Large intestine (tissue), 3 donors: ENCODE results near the gene PRDM11. TPM values are rescaled to one million over a fixed set of nuclear protein-coding genes. Genes with fewer than 3 reads are reported as not detected.

Experiments
- DNase-seq, 2 donors: peaks; one replicate each; pipeline versions ENCODE4 v3.0.0 to v3.0.0-alpha.2; 2013
- H3K27ac ChIP-seq: one replicate; pipeline ENCODE4 v1.5.1; 2013; ENCODE audit warnings: low read length
- H3K27me3 ChIP-seq: 2 replicates; pipeline ENCODE4 v1.6.1; 2013; ENCODE audit warnings: low read length; ENCODE audit not compliant: control insufficient read depth, insufficient read depth
- H3K36me3 ChIP-seq: 2 replicates; pipeline ENCODE4 v1.6.1; 2013; ENCODE audit warnings: low read length; ENCODE audit not compliant: control insufficient read depth, insufficient read depth
- H3K4me1 ChIP-seq: one replicate; pipeline ENCODE4 v1.6.1; 2013; ENCODE audit warnings: low read length; ENCODE audit not compliant: control insufficient read depth, insufficient read depth
- H3K4me3 ChIP-seq: one replicate; pipeline ENCODE4 v1.5.1; 2013; ENCODE audit warnings: low read length
- H3K9me3 ChIP-seq: one replicate; pipeline ENCODE4 v1.6.1; 2013; ENCODE audit warnings: mild to moderate bottlenecking, low read depth, low read length, moderate library complexity; ENCODE audit not compliant: control insufficient read depth
- WGBS: methylation state at CpG from one replicate; pipeline ENCODE4 v1.1.5; 2013; ENCODE audit warnings: low lambda C conversion rate; ENCODE audit not compliant: insufficient coverage; 5-methylcytosine and 5-hydroxymethylcytosine counted together
- polyA plus RNA-seq: library from polyadenylated mRNA; unstranded; fragments of 120-200 nt; gene quantifications from one replicate; pipeline ENCODE4 v1.2.1, GENCODE V29; 2013

Gene PRDM11
- polyA plus RNA-seq, 1 donor: 23.4 TPM

- H3K4me1 ChIP-seq: no peaks in the 10 kb centered on the region
- no peak for DNase-seq
- no CpG with 5 or more reads among the region's 5 CpGs for WGBS
- no peaks in the 10 kb centered on the region for H3K9me3 ChIP-seq
- no peaks in the 10 kb centered on the region for H3K27me3 ChIP-seq
- H3K27ac ChIP-seq: no peak overlapping the region
- no peak overlapping the region for H3K4me3 ChIP-seq
- H3K36me3 ChIP-seq: no peaks in the 10 kb centered on the region
Observed at GRCh38 chr11:45165806-45166603, 19.6 kb downstream of the PRDM11 start.

GRCh38 chr11:45166604-45166897 lies 20.1 kb downstream of the PRDM11 start:
- WGBS: no CpG with 5 or more reads among the region's 4 CpGs

GRCh38 chr11:45167283-45167682 lies 20.8 kb downstream of the PRDM11 start:
- Histone ChIP-seq H3K36me3 (no peaks in the 10 kb centered on the region), H3K27ac (no peak overlapping the region), H3K4me3 (no peak overlapping the region), H3K27me3 (no peaks in the 10 kb centered on the region), H3K9me3 (no peaks in the 10 kb centered on the region), H3K4me1 (peaks cover 2% of the 10 kb centered on the region)
- WGBS: no CpG with 5 or more reads among the region's 2 CpGs
- no peak for DNase-seq

More at GRCh38 chr11:45166604-45166897, 20.1 kb downstream of the PRDM11 start:
- Histone ChIP-seq H3K27me3 (no peaks in the 10 kb centered on the region), H3K27ac (no peak overlapping the region), H3K36me3 (no peaks in the 10 kb centered on the region), H3K4me1 (no peaks in the 10 kb centered on the region), H3K9me3 (no peaks in the 10 kb centered on the region), H3K4me3 (no peak overlapping the region)
- DNase-seq: no peak

- DNase-seq: no peak
- Histone ChIP-seq H3K27me3 (no peaks in the 10 kb centered on the region), H3K27ac (no peak overlapping the region), H3K4me3 (no peak overlapping the region), H3K9me3 (no peaks in the 10 kb centered on the region), H3K36me3 (no peaks in the 10 kb centered on the region), H3K4me1 (peaks cover 11% of the 10 kb centered on the region)
- no CpG with 5 or more reads among the region's 10 CpGs for WGBS
Observed at GRCh38 chr11:45168366-45169130, 22.1 kb downstream of the PRDM11 start.

GRCh38 chr11:45169310-45170072 lies 23.1 kb downstream of the PRDM11 start:
- 77% methylated on average over 3 of the region's 3 CpGs for WGBS
- Histone ChIP-seq H3K36me3 (no peaks in the 10 kb centered on the region), H3K9me3 (no peaks in the 10 kb centered on the region), H3K27me3 (no peaks in the 10 kb centered on the region), H3K4me3 (no peak overlapping the region), H3K27ac (no peak overlapping the region), H3K4me1 (peaks cover 16% of the 10 kb centered on the region)
- DNase-seq: no peak

GRCh38 chr11:45170484-45170883 lies 24.0 kb downstream of the PRDM11 start:
- H3K9me3 ChIP-seq: no peaks in the 10 kb centered on the region
- WGBS: no CpG with 5 or more reads among the region's 2 CpGs
- no peaks in the 10 kb centered on the region for H3K36me3 ChIP-seq
- H3K27ac ChIP-seq: no peak overlapping the region
- no peaks in the 10 kb centered on the region for H3K27me3 ChIP-seq
- H3K4me3 ChIP-seq: no peak overlapping the region
- DNase-seq: no peak
- peaks cover 16% of the 10 kb centered on the region for H3K4me1 ChIP-seq

- no peaks in the 10 kb centered on the region for H3K36me3 ChIP-seq
- peak overlapping the region; percentile 45 for H3K27ac ChIP-seq
- no peaks in the 10 kb centered on the region for H3K27me3 ChIP-seq
- peaks cover 16% of the 10 kb centered on the region for H3K4me1 ChIP-seq
- peak in 1 of 2 donors; percentile 29 for DNase-seq
- WGBS: no CpG with 5 or more reads among the region's 2 CpGs
- H3K4me3 ChIP-seq: no peak overlapping the region
- H3K9me3 ChIP-seq: no peaks in the 10 kb centered on the region
Observed at GRCh38 chr11:45171550-45171949, 25.1 kb downstream of the PRDM11 start.

GRCh38 chr11:45173064-45173463 lies 26.6 kb downstream of the PRDM11 start:
- Histone ChIP-seq H3K9me3 (no peaks in the 10 kb centered on the region), H3K27ac (peak overlapping the region; percentile 14), H3K4me1 (peaks cover 16% of the 10 kb centered on the region), H3K4me3 (no peak overlapping the region), H3K36me3 (no peaks in the 10 kb centered on the region), H3K27me3 (no peaks in the 10 kb centered on the region)
- no CpG with 5 or more reads among the region's 5 CpGs for WGBS
- DNase-seq: peak; percentile 79 to 89

GRCh38 chr11:45174168-45174835 lies 27.9 kb downstream of the PRDM11 start:
- no peak for DNase-seq
- no peaks in the 10 kb centered on the region for H3K36me3 ChIP-seq
- H3K27ac ChIP-seq: no peak overlapping the region
- WGBS: 30% methylated on average over 2 of the region's 6 CpGs
- no peak overlapping the region for H3K4me3 ChIP-seq
- no peaks in the 10 kb centered on the region for H3K27me3 ChIP-seq
- no peaks in the 10 kb centered on the region for H3K9me3 ChIP-seq
- peaks cover 17% of the 10 kb centered on the region for H3K4me1 ChIP-seq

- Histone ChIP-seq H3K4me3 (no peak overlapping the region), H3K9me3 (no peaks in the 10 kb centered on the region), H3K27ac (no peak overlapping the region), H3K27me3 (no peaks in the 10 kb centered on the region), H3K36me3 (no peaks in the 10 kb centered on the region), H3K4me1 (peaks cover 24% of the 10 kb centered on the region)
- no peak for DNase-seq
- WGBS: 88% methylated on average over 2 of the region's 4 CpGs
Observed at GRCh38 chr11:45174963-45175362, 28.5 kb downstream of the PRDM11 start.
